ENCODE measurements around the gene BTG1.

BTG1 gene, protein sequence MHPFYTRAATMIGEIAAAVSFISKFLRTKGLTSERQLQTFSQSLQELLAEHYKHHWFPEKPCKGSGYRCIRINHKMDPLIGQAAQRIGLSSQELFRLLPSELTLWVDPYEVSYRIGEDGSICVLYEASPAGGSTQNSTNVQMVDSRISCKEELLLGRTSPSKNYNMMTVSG

DNA sequence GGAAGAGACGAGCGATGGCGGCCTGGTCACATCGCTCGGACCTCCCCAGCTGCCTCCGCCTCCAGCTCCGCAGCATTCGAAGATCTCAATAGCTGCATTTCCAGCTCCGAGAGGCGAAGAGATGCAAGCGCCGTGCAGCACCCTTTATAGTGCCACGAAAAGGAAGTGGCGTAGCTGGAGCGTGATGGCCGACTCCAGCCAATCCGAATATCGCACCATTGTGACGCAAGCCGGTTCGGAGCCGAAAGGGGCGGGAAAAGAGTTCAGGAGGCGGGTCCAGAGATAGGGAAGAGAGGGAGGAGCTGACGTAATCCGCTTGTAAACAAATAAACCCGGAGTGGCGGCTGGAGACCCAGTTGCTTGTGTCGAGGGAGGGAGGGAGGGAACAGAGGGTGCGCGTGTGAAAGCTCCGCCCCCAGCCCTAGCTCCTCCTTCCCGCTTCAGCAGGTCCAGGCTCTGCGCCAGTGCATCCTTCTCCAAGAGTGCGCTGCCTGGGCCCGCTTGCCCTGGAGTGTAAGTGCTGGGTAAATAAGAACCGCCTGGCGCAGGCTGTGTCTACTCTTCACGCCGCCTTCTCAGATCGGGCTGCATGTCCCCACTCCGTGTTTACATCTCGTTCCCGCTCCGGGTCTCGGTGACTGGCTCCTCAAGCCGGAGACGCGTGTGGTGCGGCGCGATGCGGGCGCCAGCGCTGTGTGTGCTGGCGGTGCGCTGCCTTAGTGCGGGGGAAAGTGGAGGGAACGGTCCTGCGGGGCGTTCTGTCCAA is at the start of gene BTG1:
BTG1 (minus strand) TSS at position 116 of the 766 bp plus-strand sequence. CDS start 311 bp downstream, outside the sequence.
- TF ChIP-seq, protein P1, sequence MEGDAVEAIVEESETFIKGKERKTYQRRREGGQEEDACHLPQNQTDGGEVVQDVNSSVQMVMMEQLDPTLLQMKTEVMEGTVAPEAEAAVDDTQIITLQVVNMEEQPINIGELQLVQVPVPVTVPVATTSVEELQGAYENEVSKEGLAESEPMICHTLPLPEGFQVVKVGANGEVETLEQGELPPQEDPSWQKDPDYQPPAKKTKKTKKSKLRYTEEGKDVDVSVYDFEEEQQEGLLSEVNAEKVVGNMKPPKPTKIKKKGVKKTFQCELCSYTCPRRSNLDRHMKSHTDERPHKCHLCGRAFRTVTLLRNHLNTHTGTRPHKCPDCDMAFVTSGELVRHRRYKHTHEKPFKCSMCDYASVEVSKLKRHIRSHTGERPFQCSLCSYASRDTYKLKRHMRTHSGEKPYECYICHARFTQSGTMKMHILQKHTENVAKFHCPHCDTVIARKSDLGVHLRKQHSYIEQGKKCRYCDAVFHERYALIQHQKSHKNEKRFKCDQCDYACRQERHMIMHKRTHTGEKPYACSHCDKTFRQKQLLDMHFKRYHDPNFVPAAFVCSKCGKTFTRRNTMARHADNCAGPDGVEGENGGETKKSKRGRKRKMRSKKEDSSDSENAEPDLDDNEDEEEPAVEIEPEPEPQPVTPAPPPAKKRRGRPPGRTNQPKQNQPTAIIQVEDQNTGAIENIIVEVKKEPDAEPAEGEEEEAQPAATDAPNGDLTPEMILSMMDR (IDR thresholded peaks at IDR 0.05; ENCODE audit: extremely low read depth, missing control alignments) = no peak
- DNase-seq (ENCODE audit: low spot score) = peak; percentile 97

DNA sequence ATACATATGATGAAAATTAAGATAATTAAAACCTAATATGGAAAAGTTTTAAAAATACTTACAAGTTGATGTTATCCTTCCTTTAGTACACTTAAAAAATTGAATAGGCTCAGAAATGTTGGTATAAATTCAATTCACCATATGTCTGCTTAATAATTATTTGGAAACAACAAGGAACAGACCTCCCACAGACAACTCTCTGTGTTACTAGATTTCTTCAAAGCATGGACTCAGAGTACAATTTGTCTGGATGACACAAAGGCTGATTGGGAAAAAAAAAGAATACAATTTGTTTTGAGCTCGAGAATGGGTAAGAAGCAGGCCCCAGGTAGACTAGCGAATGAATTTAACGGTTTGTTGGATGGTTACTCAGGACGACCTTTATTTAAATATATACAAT is 48.9 kb upstream of the BTG1 start:
- DNase-seq (ENCODE audit: low spot score) = no peak
- TF ChIP-seq, protein P1 (IDR thresholded peaks at IDR 0.05; ENCODE audit: extremely low read depth, missing control alignments) = no peak

DNA sequence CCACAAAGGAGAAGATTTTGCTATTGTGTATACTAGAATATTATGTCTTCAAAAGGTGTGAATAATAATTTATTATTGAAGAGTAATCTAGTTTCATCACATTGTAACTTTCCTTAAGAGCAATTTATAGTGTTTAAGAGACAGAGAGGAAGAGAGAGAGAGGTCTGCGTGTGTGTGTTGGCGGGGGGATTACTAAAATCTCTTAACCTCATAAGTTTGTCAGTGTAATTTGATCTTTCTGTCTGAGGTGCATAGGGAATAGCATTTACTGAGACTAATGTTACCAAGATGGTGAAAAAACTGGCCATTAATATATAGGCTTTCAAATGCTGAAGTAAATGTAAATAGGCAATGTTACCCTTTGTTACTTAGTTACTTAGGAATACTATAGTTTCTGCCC is 48.2 kb upstream of the BTG1 start:
- TF ChIP-seq, protein P1 (IDR thresholded peaks at IDR 0.05; ENCODE audit: extremely low read depth, missing control alignments) = no peak
- DNase-seq (ENCODE audit: low spot score) = no peak

DNA sequence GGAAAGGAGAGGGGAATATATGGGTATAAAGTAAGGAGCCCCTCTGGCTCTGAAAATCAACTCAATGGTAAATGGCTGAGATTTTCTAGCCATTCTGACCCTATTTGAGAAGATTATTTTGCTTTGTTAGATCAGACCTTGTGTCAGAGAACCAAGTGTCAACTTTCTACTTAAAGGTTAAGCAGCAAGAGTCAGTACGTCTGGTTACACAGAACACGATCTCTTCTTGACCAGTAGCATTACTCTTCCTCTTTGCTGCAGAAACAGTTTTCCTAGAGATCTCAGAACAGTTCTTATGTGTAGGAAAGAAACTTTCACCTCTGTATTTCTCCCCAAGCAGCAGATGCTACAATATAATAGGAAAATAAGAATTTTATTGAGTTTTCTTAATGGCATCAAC is 47.4 kb upstream of the BTG1 start:
- no peak for DNase-seq (ENCODE audit: low spot score)
- TF ChIP-seq, protein P1 (IDR thresholded peaks at IDR 0.05; ENCODE audit: extremely low read depth, missing control alignments) = no peak

DNA sequence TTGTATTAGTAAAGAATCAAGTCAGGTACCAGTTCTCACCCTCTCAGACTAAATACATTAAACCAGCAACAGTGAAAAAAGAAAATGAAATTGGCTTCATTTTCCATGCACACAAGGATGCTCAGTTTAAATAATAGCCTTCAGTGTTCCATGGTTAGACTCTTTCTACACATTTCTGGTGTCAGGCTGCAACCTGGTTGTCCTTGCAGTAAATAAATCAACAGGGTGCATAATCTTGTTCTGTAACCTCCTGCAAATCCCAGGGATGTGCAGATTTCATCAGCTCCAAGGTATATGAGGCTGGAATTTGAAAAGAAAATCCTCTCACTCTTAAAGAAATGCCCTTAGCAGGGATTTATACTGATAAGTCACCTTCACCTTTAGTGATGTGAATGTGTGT is 46.7 kb upstream of the BTG1 start:
- DNase-seq (ENCODE audit: low spot score) = no peak
- TF ChIP-seq, protein P1 (IDR thresholded peaks at IDR 0.05; ENCODE audit: extremely low read depth, missing control alignments) = no peak

DNA sequence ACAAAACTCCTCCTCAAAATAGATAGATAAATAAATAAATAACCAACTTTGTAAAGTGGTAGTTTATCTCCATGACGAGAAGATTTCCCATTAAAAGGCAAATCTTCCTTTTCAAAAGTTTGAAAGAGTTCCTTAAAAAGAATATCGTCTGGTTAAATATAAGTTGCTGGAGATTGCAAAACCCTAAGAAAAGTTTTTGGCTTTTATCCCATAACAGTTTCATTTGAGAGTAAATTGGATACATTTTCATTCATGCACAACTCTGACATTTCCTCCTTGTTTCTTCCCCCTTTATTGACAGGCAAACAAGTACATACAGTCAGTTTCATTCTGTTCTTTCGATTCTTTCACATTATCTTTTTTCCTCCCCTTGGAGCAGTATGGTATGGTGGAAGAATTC is 45.4 kb upstream of the BTG1 start:
- TF ChIP-seq, protein P1 (IDR thresholded peaks at IDR 0.05; ENCODE audit: extremely low read depth, missing control alignments) = no peak
- DNase-seq (ENCODE audit: low spot score) = no peak

DNA sequence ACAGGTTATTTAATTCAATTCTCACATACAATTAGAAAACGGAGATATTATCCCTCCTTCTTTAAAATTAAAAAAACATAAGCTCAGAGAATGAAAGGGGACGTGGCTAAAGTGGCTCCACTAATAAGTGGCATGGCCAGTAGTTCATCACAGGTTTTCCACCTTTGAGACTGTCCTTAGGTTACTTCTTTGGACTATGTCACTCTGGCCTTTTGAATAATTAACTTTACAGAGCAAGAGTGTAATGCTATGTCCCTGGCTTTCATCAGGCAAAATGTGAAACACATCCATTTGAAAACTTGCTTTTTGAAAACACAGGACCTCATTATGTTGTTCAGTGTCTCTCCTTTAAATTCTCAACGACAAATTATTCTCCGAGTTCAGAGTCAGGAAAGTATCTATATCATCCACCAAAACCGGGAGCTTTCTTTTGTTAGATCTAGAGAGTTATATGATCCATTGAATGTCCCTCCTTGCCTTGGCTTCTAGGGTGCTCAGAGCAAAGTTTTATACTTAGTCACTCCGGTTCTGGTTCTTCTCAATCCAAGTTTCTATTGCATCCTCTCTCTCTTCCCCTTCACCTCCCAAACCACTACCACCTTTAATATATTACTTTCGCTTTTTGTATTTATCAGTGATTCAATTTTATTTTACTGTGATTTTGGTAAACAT is 43.0 kb upstream of the BTG1 start:
- no peak for DNase-seq (ENCODE audit: low spot score)
- TF ChIP-seq, protein P1 (IDR thresholded peaks at IDR 0.05; ENCODE audit: extremely low read depth, missing control alignments) = no peak
